A673 (cell line): Measurements from ENCODE around the gene TH. TPM values are rescaled to one million over a fixed set of nuclear protein-coding genes. Genes with fewer than 3 reads are reported as not detected.

Experiments used
- BruUV-seq: library from RNA; stranded (reverse); fragments of 400-500 nt; replicated peaks from 2 replicates; lab custom pipeline; 2021; lab: Mats Ljungman, UMichigan
- CTCF ChIA-PET: fragments of 300-600 bp; sonication (Branson Sonifier 250); formaldehyde crosslinking; loops from one replicate; lab custom pipeline; 2022; ENCODE audit warnings: antibody characterized with exemption; lab: Charles Lee
- POLR2A ChIA-PET: fragments of 300-600 bp; sonication (Branson Sonifier 250); formaldehyde crosslinking; loops from one replicate; lab custom pipeline; 2022; ENCODE audit warnings: antibody characterized with exemption; ENCODE audit not compliant: low non-redundant PET; lab: Charles Lee
- DNase-seq: peaks from one replicate; pipeline ENCODE4 v3.0.0-alpha.2; 2015; ENCODE audit warnings: low spot score
- H3K27ac ChIP-seq: fragments of 200-600 bp; sonication (generic); 2 replicates; pipeline ENCODE4 v1.5.1; 2016; ENCODE audit warnings: mixed run types, low read depth, mild to moderate bottlenecking, mixed read lengths, antibody characterized with exemption, low read length; ENCODE audit not compliant: poor library complexity, severe bottlenecking
- H3K27me3 ChIP-seq: fragments of 200-600 bp; sonication (generic); replicated peaks from 2 replicates; pipeline ENCODE4 v1.6.1; 2017; ENCODE audit warnings: mixed run types, low read depth, mild to moderate bottlenecking, mixed read lengths, antibody characterized with exemption, low read length; ENCODE audit not compliant: insufficient read depth, poor library complexity
- H3K36me3 ChIP-seq: fragments of 200-600 bp; sonication (generic); 2 replicates; pipeline ENCODE4 v1.6.1; 2016; ENCODE audit warnings: mixed run types, mild to moderate bottlenecking, mixed read lengths, antibody characterized with exemption, low read length; ENCODE audit not compliant: insufficient read depth, poor library complexity, severe bottlenecking
- H3K4me1 ChIP-seq: fragments of 200-600 bp; sonication (generic); 2 replicates; pipeline ENCODE4 v1.6.1; 2017; ENCODE audit warnings: mixed run types, mild to moderate bottlenecking, mixed read lengths, antibody characterized with exemption, low read length; ENCODE audit not compliant: insufficient read depth, poor library complexity, severe bottlenecking
- H3K4me3 ChIP-seq: fragments of 200-600 bp; sonication (generic); 2 replicates; pipeline ENCODE4 v1.5.1; 2016; ENCODE audit warnings: low read depth, mixed run types, mild to moderate bottlenecking, mixed read lengths, low read length; ENCODE audit not compliant: poor library complexity, severe bottlenecking
- H3K9me3 ChIP-seq: fragments of 200-600 bp; sonication (generic); 2 replicates; pipeline ENCODE4 v1.6.1; 2016; ENCODE audit warnings: mixed run types, low read depth, mild to moderate bottlenecking, mixed read lengths, antibody characterized with exemption, low read length; ENCODE audit not compliant: poor library complexity, severe bottlenecking
- CTCF ChIP-seq: fragments of 300-800, 200-600 bp; sonication (generic); conservative IDR thresholded peaks from 2 replicates; pipeline ENCODE4 v1.5.1; 2017; ENCODE audit warnings: low read depth, mild to moderate bottlenecking, antibody characterized with exemption, low read length, moderate library complexity, mixed read lengths
- EZH2 ChIP-seq: fragments of 200-600 bp; sonication (generic); IDR thresholded peaks from 2 replicates; pipeline ENCODE4 v1.6.1; 2017; ENCODE audit warnings: borderline replicate concordance, low read depth, mild to moderate bottlenecking, mixed read lengths, antibody characterized with exemption, low read length; ENCODE audit not compliant: poor library complexity, severe bottlenecking
- intact Hi-C: fragments of 100-400 bp; cut with micrococcal nuclease; formaldehyde crosslinking; loops from one replicate; pipeline ENCODE4 v1.10.0; 2022; ENCODE audit not compliant: unreplicated experiment
- total RNA-seq: library from RNA; stranded (reverse); gene quantifications from 2 replicates; pipeline ENCODE4 v1.2.3, GENCODE V29; 2021

TH gene
- total RNA-seq, 1 experiment from 2014 or later, result not detected

- Histone ChIP-seq H3K4me1 (no peaks in the 10 kb centered on the region), H3K4me3 (no peak overlapping the region), H3K27me3 (peaks cover 77% of the 10 kb centered on the region), H3K36me3 (no peaks in the 10 kb centered on the region), H3K27ac (no peak overlapping the region), H3K9me3 (no peaks in the 10 kb centered on the region)
- BruUV-seq, result no TSS peak
- TF ChIP-seq CTCF (no peak), EZH2 (no peak)
- ChIA-PET POLR2A (no interaction called here), CTCF (no interaction called here)
- no peak for DNase-seq
- intact Hi-C loops, result no loop called here
Observed at GRCh38 chr11:2144544-2145248, 26.9 kb downstream of the TH start.

- TF ChIP-seq EZH2, result peak; percentile 91
- no peak for TF ChIP-seq CTCF
- Histone ChIP-seq H3K27ac (no peak overlapping the region), H3K9me3 (no peaks in the 10 kb centered on the region), H3K4me1 (no peaks in the 10 kb centered on the region), H3K4me3 (no peak overlapping the region), H3K27me3 (peaks cover 74% of the 10 kb centered on the region), H3K36me3 (no peaks in the 10 kb centered on the region)
- POLR2A ChIA-PET, result no interaction called here
- CTCF ChIA-PET, result interaction anchor here (0.5 kb wide), 1 partner anchor 407 kb away, joined by 3 read pairs; no protein-coding TSS in a partner anchor
- no peak for DNase-seq
- intact Hi-C loops, result no loop called here
- no TSS peak for BruUV-seq
Observed at GRCh38 chr11:2143799-2144543, 27.6 kb downstream of the TH start.

- ChIA-PET CTCF (no interaction called here), POLR2A (no interaction called here)
- no peak for DNase-seq
- no peak for TF ChIP-seq CTCF
- no peak for TF ChIP-seq EZH2
- Histone ChIP-seq H3K27me3 (peaks cover 79% of the 10 kb centered on the region), H3K36me3 (no peaks in the 10 kb centered on the region), H3K4me3 (no peak overlapping the region), H3K9me3 (no peaks in the 10 kb centered on the region), H3K4me1 (no peaks in the 10 kb centered on the region), H3K27ac (no peak overlapping the region)
- intact Hi-C loops, result no loop called here
- BruUV-seq, result no TSS peak
Observed at GRCh38 chr11:2143477-2143798, 28.2 kb downstream of the TH start.
